ENCODE results near the gene TNFRSF25. TPM values are rescaled to one million over a fixed set of nuclear protein-coding genes. Genes with fewer than 3 reads are reported as not detected.

TNFRSF25 gene
- total and polyA plus RNA-seq, 2 of the 8 experiments (the other 6 are each of a cell fraction or from before 2014, with no cell fraction given) = 10.7 to 19.5 TPM

DNA sequence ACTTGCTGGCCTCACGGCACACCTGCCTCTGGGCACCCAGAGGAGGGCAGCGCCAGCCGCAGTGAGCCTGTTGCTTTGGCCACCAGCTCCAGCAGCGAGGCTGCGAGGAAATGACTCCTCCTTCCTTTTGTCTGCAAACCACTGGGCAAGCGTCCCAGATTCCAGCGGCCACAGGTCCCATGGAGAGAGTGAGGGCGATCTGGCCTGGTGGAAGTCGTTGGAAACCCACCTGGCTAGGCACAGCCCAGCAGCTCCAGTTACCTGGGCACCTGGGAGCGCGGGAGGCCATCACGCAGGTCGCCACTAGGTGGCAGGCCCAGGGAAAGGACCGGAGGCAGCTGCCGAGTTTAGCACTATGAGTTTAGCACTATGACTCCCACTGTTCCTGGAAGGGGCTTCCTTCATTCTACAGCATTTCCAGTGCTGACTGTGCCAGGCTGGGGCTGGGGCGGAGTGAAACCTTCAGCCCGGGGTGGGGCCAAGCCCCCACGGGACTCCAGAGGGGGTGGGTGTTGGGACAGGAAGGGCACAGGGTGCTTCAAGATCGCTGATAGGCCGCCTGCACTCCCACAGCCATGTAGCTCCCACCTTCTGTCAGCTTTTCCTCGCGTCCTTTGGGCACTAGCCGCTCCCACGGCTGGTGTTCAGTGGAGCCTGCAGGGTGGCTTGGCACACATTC, 42.5 kb downstream of the TNFRSF25 start:
- H3K4me2 ChIP-seq (ENCODE audit: insufficient read depth in 1 of 2, low read depth in 2 of 2, low read length in 2 of 2) = peak overlapping the region; percentile 26 to 67
- H3K4me3 ChIP-seq (ENCODE audit: extremely low read depth in 1 of 4, insufficient read depth in 2 of 4, low read depth in 3 of 4, low read length in 4 of 4) = peak overlapping the region in 3 of 4 experiments; percentile 15 to 52 (median 19); a peak in 5 of 8 replicates
- 0 out of 2 replicates have a peak overlapping the region, but pooled peaks have one; percentile 50 for H2BK12ac ChIP-seq (ENCODE audit: low read depth, low read length)
- H2AFZ ChIP-seq (ENCODE audit: low read length) = no peak overlapping the region
- H3K9ac ChIP-seq (replicated peaks in 1 of 4; ENCODE audit: extremely low read depth in 1 of 4, low read depth in 3 of 4, low read length in 3 of 4) = no peak overlapping the region
- no peak for FAIRE-seq
- H3K18ac ChIP-seq (ENCODE audit: extremely low read depth, low read length) = no peak overlapping the region
- H3K9me3 ChIP-seq (ENCODE audit: insufficient read depth in 2 of 2, low read depth in 1 of 2, low read length in 1 of 2) = no peaks in the 10 kb centered on the region
- ChIA-PET POLR2A (ENCODE audit: partially characterized antibody) (interaction anchor here (0.7 to 3.4 kb wide), 3 partner anchors 16 to 225 kb away, joined by 3 to 15 read pairs (median 4); no protein-coding TSS in a partner anchor), CTCF (ENCODE audit: partially characterized antibody) (interaction anchor here (0.7 to 58.4 kb wide), 37 partner anchors 10 to 1512 kb away, joined by 3 to 1769 read pairs (median 4); partner anchors contain the start of genes TNFRSF25 and ZBTB48)
- H2BK120ac ChIP-seq (replicated peaks; ENCODE audit: low read depth, low read length) = peak overlapping the region; percentile 33
- H2BK20ac ChIP-seq (ENCODE audit: low read length) = no peak overlapping the region
- peaks cover 0 to 7% of the 10 kb centered on the region in 2 experiments for H4K20me1 ChIP-seq (replicated peaks in 1 of 2; ENCODE audit: control insufficient read depth in 1 of 2, insufficient read depth in 2 of 2, low read length in 2 of 2)
- H2BK5ac ChIP-seq (ENCODE audit: low read depth, low read length) = no peak overlapping the region
- no peaks in the 10 kb centered on the region for H3K79me1 ChIP-seq (ENCODE audit: low read depth, low read length)
- no peak overlapping the region for H3K27ac ChIP-seq (ENCODE audit: low read depth, low read length)
- H3K36me3 ChIP-seq (ENCODE audit: control insufficient read depth in 2 of 4, insufficient read depth in 4 of 4, low read length in 3 of 4) = peaks cover 0 to 12% (median 0%) of the 10 kb centered on the region in 4 experiments; a peak in 1 of 8 replicates
- H4K5ac ChIP-seq (ENCODE audit: insufficient read length, low read depth, low read length) = no peak overlapping the region
- peak overlapping the region; percentile 48 for H4K8ac ChIP-seq (ENCODE audit: extremely low read depth, insufficient read depth, low read length)
- H2BK15ac ChIP-seq (ENCODE audit: low read length) = 0 out of 2 replicates have a peak overlapping the region, but pooled peaks have one; percentile 72
- no peak overlapping the region for H2AK5ac ChIP-seq (ENCODE audit: low read depth, low read length)
- H3K23ac ChIP-seq (ENCODE audit: insufficient read length) = no peak overlapping the region
- no peak overlapping the region for H3K4ac ChIP-seq (replicated peaks; ENCODE audit: insufficient read length, low read depth, low read length)
- H3K56ac ChIP-seq (replicated peaks; ENCODE audit: insufficient read length, low read depth, low read length) = no peak overlapping the region
- peaks cover 0 to 30% (median 11%) of the 10 kb centered on the region in 4 experiments; a peak in 5 of 7 replicates for H3K4me1 ChIP-seq (replicated peaks in 1 of 4; ENCODE audit: control insufficient read depth in 3 of 4, insufficient read depth in 4 of 4, low read length in 3 of 4)
- no peak overlapping the region for H3K14ac ChIP-seq (ENCODE audit: insufficient read length)
- DNase-seq (ENCODE audit: low read depth in 1 of 2, low spot score in 2 of 2) = peak; percentile 57 to 92
- H3K27me3 ChIP-seq (replicated peaks in 1 of 4; ENCODE audit: control insufficient read depth in 3 of 4, extremely low read depth in 1 of 4, insufficient read depth in 3 of 4, low read length in 3 of 4) = peaks cover 63 to 87% (median 79%) of the 10 kb centered on the region in 4 experiments
- H3K79me2 ChIP-seq (ENCODE audit: control insufficient read depth in 1 of 2, insufficient read depth in 2 of 2, low read length in 2 of 2) = no peaks in the 10 kb centered on the region
- H4K91ac ChIP-seq (replicated peaks; ENCODE audit: insufficient read length, low read length) = no peak overlapping the region
- peaks cover 17% of the 10 kb centered on the region; the same call in 1 of the 2 replicates for H3K23me2 ChIP-seq (ENCODE audit: low read depth, low read length)
- WGBS, 2 experiments (ENCODE audit: extremely low coverage in 1 of 2, insufficient coverage in 1 of 2, insufficient read length in 1 of 2, insufficient replicate concordance in 2 of 2, low coverage in 1 of 2, low lambda C conversion rate in 2 of 2, missing lambda C conversion rate in 1 of 2) = 19% methylated on average over 24 of the region's 24 CpGs; no CpG with 5 or more reads in 1 of the 2 experiments
- TF ChIP-seq ASH2L (IDR thresholded peaks at IDR 0.05; ENCODE audit: low read length) (no peak), E2F6 (IDR thresholded peaks at IDR 0.05) (0 out of 2 replicates have a peak, but pooled peaks have one; percentile 22), HDAC2 (IDR thresholded peaks at IDR 0.05; ENCODE audit: borderline replicate concordance in 1 of 2, low read depth in 2 of 2, low read length in 2 of 2) (no peak), YY1 (IDR thresholded peaks at IDR 0.05; ENCODE audit: low read depth, low read length) (peak; percentile 67; the same call in 1 of the 2 replicates), CTCF (IDR thresholded peaks at IDR 0.05; ENCODE audit: control extremely low read depth in 1 of 3, insufficient read depth in 1 of 3, low read depth in 1 of 3, low read length in 3 of 3) (peak in 2 of 3 experiments; percentile 95 to 96; a peak in 3 of 4 replicates), BRCA1 (IDR thresholded peaks at IDR 0.05; ENCODE audit: low read depth, low read length) (no peak), KDM5A (IDR thresholded peaks at IDR 0.05; ENCODE audit: low read length) (no peak), NRF1 (IDR thresholded peaks at IDR 0.05; ENCODE audit: low read depth, low read length) (no peak)

Measured in H1 (cell line).